GM23248 (cell line): Measurements from ENCODE around the gene UST. TPM values are rescaled to one million over a fixed set of nuclear protein-coding genes. Genes with fewer than 3 reads are reported as not detected.
A peak's percentile ranks its signal among the peaks of the same experiment; 100 is the strongest.
"Not testable (repeated sequence)": the region's sequence is repeated elsewhere in the genome, so short reads cannot be mapped to it uniquely, and the experiment has no call there.

Source experiments
- DNase-seq: peaks from one replicate; pipeline ENCODE4 v3.0.0-alpha.2; 2015
- H2AFZ ChIP-seq: fragments of 200-600 bp; sonication (generic); 2 replicates; pipeline ENCODE4 v1.6.1; 2016; ENCODE audit warnings: antibody characterized with exemption
- H3F3A ChIP-seq: fragments of 200-600 bp; sonication (generic); 2 replicates; pipeline ENCODE4 v1.6.1; 2016; ENCODE audit warnings: mild to moderate bottlenecking, antibody characterized with exemption, mixed run types; ENCODE audit not compliant: insufficient read depth
- H3K27ac ChIP-seq: fragments of 200-600 bp; sonication (generic); 2 replicates; pipeline ENCODE4 v1.5.1; 2016; ENCODE audit warnings: mild to moderate bottlenecking
- H3K27me3 ChIP-seq: fragments of 200-600 bp; sonication (generic); replicated peaks from 2 replicates; pipeline ENCODE4 v1.6.1; 2016; ENCODE audit warnings: mild to moderate bottlenecking; ENCODE audit not compliant: insufficient read depth
- H3K36me3 ChIP-seq: fragments of 200-600 bp; sonication (generic); 2 replicates; pipeline ENCODE4 v1.6.1; 2016; ENCODE audit warnings: low read depth, mild to moderate bottlenecking
- H3K4me1 ChIP-seq: fragments of 200-600 bp; sonication (generic); 2 replicates; pipeline ENCODE4 v1.6.1; 2016; ENCODE audit warnings: mild to moderate bottlenecking; ENCODE audit not compliant: insufficient read depth
- H3K4me2 ChIP-seq: fragments of 200-600 bp; sonication (generic); one replicate; pipeline ENCODE4 v1.6.1; 2016; ENCODE audit warnings: mild to moderate bottlenecking; ENCODE audit not compliant: unreplicated experiment
- H3K4me3 ChIP-seq: fragments of 200-600 bp; sonication (generic); 2 replicates; pipeline ENCODE4 v1.5.1; 2016; ENCODE audit warnings: mild to moderate bottlenecking
- H3K79me2 ChIP-seq: fragments of 200-600 bp; sonication (generic); 2 replicates; pipeline ENCODE4 v1.6.1; 2016; ENCODE audit warnings: mild to moderate bottlenecking; ENCODE audit not compliant: insufficient read depth
- H3K9ac ChIP-seq: fragments of 200-600 bp; sonication (generic); 2 replicates; pipeline ENCODE4 v1.6.1; 2016; ENCODE audit warnings: mild to moderate bottlenecking
- H3K9me2 ChIP-seq: fragments of 200-600 bp; sonication (generic); 2 replicates; pipeline ENCODE4 v1.6.1; 2016; ENCODE audit warnings: mixed run types, mild to moderate bottlenecking, moderate library complexity; ENCODE audit not compliant: insufficient read depth
- H3K9me3 ChIP-seq: fragments of 200-600 bp; sonication (generic); one replicate; pipeline ENCODE4 v1.6.1; 2017; ENCODE audit warnings: low read depth
- H4K20me1 ChIP-seq: fragments of 200-600 bp; sonication (generic); 2 replicates; pipeline ENCODE4 v1.6.0; 2016; ENCODE audit not compliant: insufficient read depth
- EZH2 ChIP-seq: fragments of 200-600 bp; sonication (generic); IDR thresholded peaks from 2 replicates; pipeline ENCODE4 v1.6.1; 2018; ENCODE audit warnings: antibody characterized with exemption, mild to moderate bottlenecking; ENCODE audit not compliant: insufficient read depth, poor library complexity, severe bottlenecking
- EZH2phosphoT487 ChIP-seq: fragments of 200-600 bp; sonication (generic); IDR thresholded peaks from 2 replicates; pipeline ENCODE4 v1.6.1; 2018; ENCODE audit warnings: antibody characterized with exemption, moderate library complexity, mild to moderate bottlenecking, low read depth; ENCODE audit not compliant: insufficient read depth
- WGBS, 2 experiments: methylation state at CpG; one replicate each; pipeline ENCODE4 v1.1.6; 2015 to 2017; ENCODE audit warnings: low lambda C conversion rate in 2 of 2, low coverage in 1 of 2; ENCODE audit errors: missing lambda C conversion rate in 2 of 2; 5-methylcytosine and 5-hydroxymethylcytosine counted together
- in situ Hi-C: fragments of 300-500 bp; cut with MboI; formaldehyde crosslinking; loops from 2 replicates; pipeline ENCODE4 v1.15.0; 2020
- polyA plus RNA-seq: library from polyadenylated mRNA; unstranded; fragments of >200 nt; fragmentation: Nextera tagmentation; extraction: Ambion mirVana; gene quantifications from 2 replicates; pipeline ENCODE4 v1.2.1, GENCODE V29; 2016
- total RNA-seq: library from RNA; depleted of rRNA; stranded (reverse); fragments of >200 nt; shearing (Covaris generic); gene quantifications from 2 replicates; pipeline ENCODE4 v1.2.3, GENCODE V29; 2014

Gene UST
- total and polyA plus RNA-seq, 2 experiments from 2014 or later: 10.1 to 23.3 TPM

DNA sequence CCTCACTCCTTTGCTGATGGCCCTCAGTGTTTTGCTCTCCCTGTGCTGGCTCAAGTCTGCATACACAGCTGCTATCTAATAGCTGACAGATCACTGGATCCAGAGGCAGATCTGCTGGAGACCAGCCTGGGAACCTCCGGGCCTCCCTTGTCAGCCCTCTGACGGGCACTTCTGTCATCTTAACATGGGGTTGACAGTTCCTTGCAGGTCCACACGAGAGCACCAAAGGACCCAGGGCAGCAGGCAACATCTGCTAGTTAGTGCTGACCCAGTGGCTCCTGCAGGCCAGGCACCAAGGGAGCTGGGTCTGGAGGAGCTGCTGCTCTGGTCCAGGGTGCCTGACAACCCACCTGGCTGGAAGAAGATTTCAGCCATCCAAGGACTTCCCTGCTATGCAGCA, 208.1 kb downstream of the UST start:
- Histone ChIP-seq H3K27ac (no peak overlapping the region), H3K36me3 (no peaks in the 10 kb centered on the region), H3F3A (peaks cover 13% of the 10 kb centered on the region; the same call in 1 of the 2 replicates), H3K4me3 (no peak overlapping the region), H2AFZ (no peak overlapping the region), H3K79me2 (no peaks in the 10 kb centered on the region), H4K20me1 (no peaks in the 10 kb centered on the region), H3K27me3 (no peaks in the 10 kb centered on the region), H3K4me1 (peaks cover 19% of the 10 kb centered on the region), H3K4me2 (no peak overlapping the region), H3K9me3 (no peaks in the 10 kb centered on the region), H3K9ac (no peak overlapping the region), H3K9me2 (no peaks in the 10 kb centered on the region)
- 62 to 67% methylated on average over 3 of the region's 3 CpGs for WGBS, 2 experiments
- no peak for TF ChIP-seq EZH2
- no peak for TF ChIP-seq EZH2phosphoT487
- DNase-seq: no peak
- in situ Hi-C loops: loop anchor here (5.0 kb wide), 1 partner anchor 378 kb away; no protein-coding TSS in a partner anchor

DNA sequence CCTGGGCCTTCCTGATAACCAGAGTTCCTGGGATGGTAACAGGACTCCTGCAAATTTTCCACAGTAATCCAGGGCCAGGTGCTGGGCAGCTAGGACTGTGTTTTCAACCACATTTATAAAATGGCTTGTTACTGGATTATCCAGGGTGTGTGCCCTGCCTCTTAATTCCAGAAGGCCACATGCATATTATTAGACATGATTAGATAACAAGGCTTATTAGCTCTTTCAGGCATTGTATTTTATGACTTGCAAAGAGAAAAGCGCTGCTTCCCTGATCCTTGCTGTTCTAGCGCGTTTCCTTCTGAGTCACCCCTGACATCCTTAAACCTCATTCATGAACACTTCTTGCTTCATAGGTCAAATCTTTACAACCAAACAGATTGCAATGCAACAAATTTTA, 208.6 kb downstream of the UST start:
- H4K20me1 ChIP-seq: no peaks in the 10 kb centered on the region
- H3K27ac ChIP-seq: no peak overlapping the region
- no peaks in the 10 kb centered on the region for H3K9me2 ChIP-seq
- H3K27me3 ChIP-seq: no peaks in the 10 kb centered on the region
- H2AFZ ChIP-seq: no peak overlapping the region
- H3K4me3 ChIP-seq: no peak overlapping the region
- in situ Hi-C loops: no loop called here
- no peak for DNase-seq
- 96 to 97% methylated on average over 3 of the region's 3 CpGs for WGBS, 2 experiments
- no peak overlapping the region for H3K4me2 ChIP-seq
- peaks cover 14% of the 10 kb centered on the region for H3K4me1 ChIP-seq
- H3K36me3 ChIP-seq: no peaks in the 10 kb centered on the region
- no peaks in the 10 kb centered on the region for H3K79me2 ChIP-seq
- TF ChIP-seq EZH2phosphoT487 (no peak), EZH2 (no peak)
- no peaks in the 10 kb centered on the region for H3K9me3 ChIP-seq
- no peak overlapping the region for H3K9ac ChIP-seq
- peaks cover 13% of the 10 kb centered on the region; the same call in 1 of the 2 replicates for H3F3A ChIP-seq

DNA sequence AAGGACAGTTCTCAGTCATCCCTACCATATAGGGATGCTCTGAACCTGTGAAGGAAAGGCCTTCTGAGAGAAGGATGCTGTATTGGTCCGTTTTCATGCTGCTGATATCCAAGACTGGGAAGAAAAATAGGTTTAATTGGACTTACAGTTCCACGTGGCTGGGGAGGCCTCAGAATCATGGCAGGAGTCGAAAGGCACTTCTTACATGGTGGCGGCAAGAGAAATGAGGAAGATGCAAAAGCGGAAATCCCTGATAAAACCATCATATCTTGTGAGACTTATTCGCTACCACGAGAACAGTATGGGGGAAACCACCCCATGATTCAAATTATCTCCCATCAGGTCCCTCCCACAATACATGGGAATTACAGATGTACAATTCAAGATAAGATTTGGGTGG, 209.3 kb downstream of the UST start:
- DNase-seq, H3K27ac ChIP-seq, in situ Hi-C loops, H3K9me3 ChIP-seq, H3K9ac ChIP-seq, H4K20me1 ChIP-seq, H3K79me2 ChIP-seq, H3K36me3 ChIP-seq, H2AFZ ChIP-seq, H3K4me3 ChIP-seq, H3K4me2 ChIP-seq, H3K9me2 ChIP-seq, H3K27me3 ChIP-seq: not testable (repeated sequence)
- peaks cover 13% of the 10 kb centered on the region; the same call in 1 of the 2 replicates for H3F3A ChIP-seq
- peaks cover 14% of the 10 kb centered on the region for H3K4me1 ChIP-seq
- 94 to 99% methylated on average over 7 of the region's 7 CpGs for WGBS, 2 experiments

DNA sequence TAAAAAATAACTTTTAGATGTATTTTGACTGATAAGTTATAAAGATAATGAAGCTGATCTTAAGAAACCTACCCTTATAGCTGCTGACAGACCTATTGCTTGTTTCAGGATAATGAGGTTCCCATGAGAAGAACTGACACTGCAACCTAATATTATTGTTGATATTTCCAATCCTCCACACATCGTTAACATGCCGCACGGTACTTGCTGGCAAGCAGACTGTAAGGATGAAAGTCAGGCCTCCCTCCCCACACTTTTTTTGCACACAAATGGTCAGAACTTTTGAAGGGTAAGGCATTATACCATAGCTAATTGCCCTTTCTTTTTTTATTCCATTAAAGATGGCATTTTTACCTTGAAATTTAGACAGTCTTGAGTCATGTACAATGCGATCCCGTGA, 210.9 kb downstream of the UST start:
- Histone ChIP-seq H3K4me1 (peaks cover 5% of the 10 kb centered on the region), H3K27ac (no peak overlapping the region), H3K9me3 (no peaks in the 10 kb centered on the region), H4K20me1 (no peaks in the 10 kb centered on the region), H3K79me2 (no peaks in the 10 kb centered on the region), H3K9me2 (no peaks in the 10 kb centered on the region), H3F3A (peaks cover 5% of the 10 kb centered on the region; the same call in 1 of the 2 replicates), H2AFZ (no peak overlapping the region), H3K36me3 (no peaks in the 10 kb centered on the region), H3K27me3 (no peaks in the 10 kb centered on the region), H3K4me2 (no peak overlapping the region), H3K9ac (no peak overlapping the region), H3K4me3 (no peak overlapping the region)
- no peak for DNase-seq
- 92 to 96% methylated on average over 5 of the region's 5 CpGs for whole genome bisulfite sequencing, 2 experiments
- TF ChIP-seq EZH2phosphoT487 (no peak), EZH2 (no peak)
- in situ Hi-C loops: no loop called here

DNA sequence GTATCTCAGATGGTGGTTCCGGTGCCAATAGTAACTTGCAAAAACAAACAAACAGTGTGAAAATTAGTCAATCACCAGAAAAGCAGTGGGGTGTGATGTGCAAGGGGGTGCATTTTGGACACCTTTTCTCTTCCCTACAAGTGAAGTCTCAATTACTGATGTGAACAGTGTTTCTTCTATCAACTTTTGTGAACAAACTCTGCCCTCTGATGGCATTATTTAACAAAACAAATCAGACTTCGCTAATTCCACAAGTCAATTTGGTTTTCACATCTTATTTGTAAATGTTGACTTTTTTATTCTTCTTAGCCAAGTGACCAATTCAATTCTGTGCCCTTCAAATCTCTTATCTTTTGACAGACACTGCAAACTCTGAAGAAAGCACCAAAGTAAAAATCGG, 212.2 kb downstream of the UST start:
- no peaks in the 10 kb centered on the region for H3K36me3 ChIP-seq
- 50 to 53% methylated on average over 3 of the region's 3 CpGs for WGBS, 2 experiments
- no peak overlapping the region for H3K9ac ChIP-seq
- no peaks in the 10 kb centered on the region for H3F3A ChIP-seq
- DNase-seq: peak; percentile 14
- H3K4me2 ChIP-seq: no peak overlapping the region
- no peaks in the 10 kb centered on the region for H4K20me1 ChIP-seq
- no peaks in the 10 kb centered on the region for H3K79me2 ChIP-seq
- in situ Hi-C loops: no loop called here
- TF ChIP-seq EZH2 (no peak), EZH2phosphoT487 (no peak)
- H3K4me1 ChIP-seq: no peaks in the 10 kb centered on the region
- H3K9me2 ChIP-seq: no peaks in the 10 kb centered on the region
- no peak overlapping the region for H3K27ac ChIP-seq
- no peak overlapping the region for H2AFZ ChIP-seq
- H3K27me3 ChIP-seq: no peaks in the 10 kb centered on the region
- H3K4me3 ChIP-seq: no peak overlapping the region
- H3K9me3 ChIP-seq: no peaks in the 10 kb centered on the region
